ENCODE results near the gene MCCC1.
"Not testable (repeated sequence)": the region's sequence is repeated elsewhere in the genome, so short reads cannot be mapped to it uniquely, and the experiment has no call there.

The MCCC1 gene

DNA sequence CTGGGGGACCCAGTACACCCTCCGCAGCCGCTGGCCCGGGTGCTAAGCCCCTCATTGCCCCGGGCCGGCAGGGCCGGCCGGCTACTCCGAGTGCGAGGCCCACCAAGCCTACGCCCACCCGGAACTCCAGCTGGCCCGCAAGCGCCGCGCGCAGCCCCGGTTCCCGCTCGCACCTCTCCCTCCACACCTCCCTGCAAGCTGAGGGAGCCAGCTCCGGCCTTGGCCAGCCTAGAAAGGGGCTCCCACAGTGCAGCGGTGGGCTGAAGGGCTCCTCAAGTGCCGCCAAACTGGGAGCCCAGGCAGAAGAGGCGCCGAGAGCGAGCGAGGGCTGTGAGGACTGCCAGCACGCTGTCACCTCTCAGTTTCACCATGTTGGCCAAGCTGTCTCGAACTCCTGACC, 4.7 kb upstream of the MCCC1 start:
- not testable (repeated sequence) for DNase-seq (ENCODE audit: low read depth)

DNA sequence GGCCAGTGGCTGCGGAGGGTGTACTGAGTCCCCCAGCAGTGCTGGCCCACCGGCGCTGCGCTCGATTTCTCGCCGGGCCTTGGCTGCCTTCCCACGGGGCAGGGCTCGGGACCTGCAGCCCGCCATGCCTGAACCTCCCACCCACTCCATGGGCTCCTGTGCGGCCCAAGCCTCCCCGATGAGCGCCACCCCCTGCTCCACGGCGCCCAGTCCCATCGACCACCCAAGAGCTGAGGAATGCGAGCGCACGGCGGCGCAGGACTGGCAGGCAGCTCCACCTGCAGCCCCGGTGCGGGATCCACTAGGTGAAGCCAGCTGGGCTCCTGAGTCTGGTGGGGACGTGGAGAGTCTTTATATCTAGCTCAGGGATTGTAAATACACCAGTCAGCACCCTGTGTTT, 1.7 kb upstream of the MCCC1 start:
- not testable (repeated sequence) for DNase-seq (ENCODE audit: low read depth)

DNA sequence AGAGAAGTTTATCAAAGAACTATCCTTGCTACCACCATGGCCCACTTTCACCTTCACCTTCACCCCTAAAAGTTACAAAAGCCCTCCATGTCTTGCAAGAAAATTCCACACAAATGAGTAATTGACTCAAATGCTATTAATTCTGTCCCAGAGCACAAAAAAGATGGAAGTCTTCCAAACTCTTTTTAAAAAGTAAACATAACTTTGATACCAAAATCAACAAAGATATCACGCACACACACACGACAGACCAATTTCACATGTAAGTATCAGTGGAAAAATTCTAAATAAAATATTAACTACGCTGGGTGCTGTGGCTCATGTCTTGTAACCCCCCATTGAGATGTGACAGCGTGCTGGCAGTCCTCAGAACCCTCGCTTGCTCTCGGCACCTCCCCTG, 1.1 kb upstream of the MCCC1 start:
- no peak for DNase-seq (ENCODE audit: low read depth)

DNA sequence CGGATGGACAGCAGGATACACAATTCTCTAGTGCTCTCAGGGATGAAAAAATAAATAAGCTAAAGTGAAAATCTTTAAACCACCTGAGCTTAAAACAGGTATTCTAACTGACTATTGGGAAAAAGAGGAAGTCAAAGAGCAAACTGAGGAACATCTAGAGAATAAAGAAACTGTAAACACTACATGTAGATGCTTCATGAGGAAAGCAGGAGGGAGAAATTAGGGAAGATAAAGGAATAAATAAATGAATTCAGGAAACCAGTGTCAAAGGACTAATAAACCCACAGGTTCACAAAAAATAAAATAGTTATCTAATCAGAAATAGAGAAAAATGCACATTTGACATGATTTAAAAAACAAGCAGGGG, 525 bp upstream of the MCCC1 start:
- DNase-seq (ENCODE audit: low read depth): no peak

DNA sequence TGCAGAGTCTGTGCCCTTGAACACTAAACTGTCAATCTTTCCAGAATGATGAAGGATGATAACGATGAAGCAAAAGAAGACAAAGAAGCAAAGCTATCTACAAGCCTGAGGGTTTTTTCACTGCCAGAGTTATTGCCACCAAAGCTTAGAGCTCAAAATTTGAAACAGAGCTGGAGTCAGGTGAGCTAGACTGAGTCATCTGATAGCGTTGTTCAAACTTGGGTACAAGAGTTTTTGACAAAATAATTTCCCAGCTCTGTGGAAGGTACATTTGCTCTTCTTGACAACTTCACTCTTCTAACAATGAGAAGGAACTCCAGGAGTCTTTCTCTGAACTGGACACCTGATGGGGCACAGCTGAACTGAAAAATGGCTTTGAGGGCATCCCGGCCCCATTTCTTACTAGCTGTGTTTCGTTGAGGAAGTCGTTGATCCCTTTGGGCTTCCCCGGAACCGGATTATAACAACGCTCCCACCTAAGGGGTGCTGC, 715 bp downstream of the MCCC1 start:
- no peak for DNase-seq (ENCODE audit: low read depth)

DNA sequence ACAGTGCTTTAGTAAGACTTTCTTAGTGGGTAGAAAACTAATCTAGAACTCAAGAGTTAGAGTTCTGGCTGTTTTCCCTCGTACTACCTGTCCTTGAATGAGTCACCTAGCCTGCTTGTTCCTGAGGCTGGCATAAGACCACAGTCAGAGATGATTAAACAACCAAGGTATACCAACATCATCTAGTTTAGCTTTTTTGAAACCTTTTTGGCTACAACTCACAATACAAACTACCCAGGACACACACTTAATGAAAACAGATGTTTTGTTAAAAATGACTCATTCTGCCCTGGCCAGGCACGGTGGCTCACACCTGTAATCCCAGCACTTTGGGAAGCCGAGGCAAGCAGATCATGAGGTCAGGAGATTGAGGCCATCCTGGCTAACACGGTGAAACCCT, 4.6 kb downstream of the MCCC1 start:
- DNase-seq (ENCODE audit: low read depth): no peak

DNA sequence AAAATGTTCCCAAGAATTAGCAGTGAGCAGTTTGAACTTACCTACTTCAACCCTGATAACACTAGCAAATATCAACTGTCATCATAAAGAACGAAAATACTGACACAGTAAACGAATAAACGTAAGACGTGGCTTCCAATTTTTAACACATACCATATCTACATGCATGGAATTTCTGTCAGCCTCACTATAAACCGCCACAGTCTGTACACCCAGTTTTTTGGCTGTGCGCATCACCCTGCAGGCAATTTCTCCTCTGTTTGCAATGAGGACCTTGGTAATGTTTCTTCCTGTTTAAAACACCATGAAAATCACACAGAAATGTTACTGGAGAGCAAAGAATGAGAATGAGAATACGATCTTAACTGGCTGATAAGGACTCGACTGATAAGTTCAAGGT, 7.0 kb downstream of the MCCC1 start:
- DNase-seq (ENCODE audit: low read depth): no peak

DNA sequence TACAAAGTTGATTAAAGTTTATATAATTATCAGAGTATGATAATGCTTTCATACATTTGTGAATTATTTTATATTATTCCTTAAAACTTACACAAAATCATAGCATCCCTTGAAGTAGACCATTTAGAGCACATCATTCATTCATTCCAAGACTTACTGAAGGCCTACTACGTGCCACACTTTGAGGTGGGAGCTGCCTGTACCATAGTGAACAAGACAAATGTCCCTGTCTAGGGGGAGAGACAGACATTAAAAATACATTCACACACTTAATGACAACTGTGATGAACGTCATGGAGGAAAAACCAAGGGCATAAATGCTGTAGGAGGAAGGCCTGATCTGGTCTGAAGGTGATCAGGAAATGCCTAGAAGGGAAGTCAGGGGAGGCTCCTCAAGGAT, 12.1 kb downstream of the MCCC1 start:
- no peak for DNase-seq (ENCODE audit: low read depth)

DNA sequence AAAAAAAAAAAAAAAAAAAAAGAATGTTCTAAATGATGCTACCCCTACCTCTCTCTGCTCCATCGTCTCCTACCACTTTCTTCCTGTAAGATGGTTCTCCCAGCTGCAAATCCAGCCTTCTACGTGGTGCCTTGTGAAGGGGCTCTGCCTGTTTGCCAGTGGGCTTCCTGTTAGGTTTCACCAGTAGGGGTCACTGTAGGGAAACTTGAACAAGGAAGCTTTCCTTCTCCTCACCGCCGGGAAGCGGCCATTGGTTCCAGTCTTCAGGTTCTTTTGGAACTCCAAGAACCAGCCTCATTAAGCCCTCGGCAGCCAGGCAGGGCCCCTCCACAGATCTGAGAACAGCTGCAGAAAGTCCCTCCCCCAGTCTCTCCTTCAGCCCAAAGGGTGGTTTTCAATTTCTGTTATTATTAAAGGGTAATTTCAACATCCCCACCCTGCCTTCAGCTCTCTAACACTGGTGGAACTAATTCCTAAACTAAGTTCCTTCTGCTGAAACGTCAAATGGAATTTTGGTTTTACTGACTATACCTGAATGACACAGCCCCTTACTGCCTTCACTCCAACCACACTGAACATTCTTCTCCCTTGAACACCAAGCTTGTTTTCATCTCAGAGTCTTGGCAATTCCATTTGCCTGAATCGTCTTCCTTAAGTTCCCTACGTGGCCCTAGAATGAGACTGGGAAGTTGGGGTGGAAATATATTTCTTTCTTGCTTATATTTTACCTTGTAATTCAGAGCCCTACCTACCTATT, 13.5 kb downstream of the MCCC1 start:
- DNase-seq (ENCODE audit: low read depth): no peak

DNA sequence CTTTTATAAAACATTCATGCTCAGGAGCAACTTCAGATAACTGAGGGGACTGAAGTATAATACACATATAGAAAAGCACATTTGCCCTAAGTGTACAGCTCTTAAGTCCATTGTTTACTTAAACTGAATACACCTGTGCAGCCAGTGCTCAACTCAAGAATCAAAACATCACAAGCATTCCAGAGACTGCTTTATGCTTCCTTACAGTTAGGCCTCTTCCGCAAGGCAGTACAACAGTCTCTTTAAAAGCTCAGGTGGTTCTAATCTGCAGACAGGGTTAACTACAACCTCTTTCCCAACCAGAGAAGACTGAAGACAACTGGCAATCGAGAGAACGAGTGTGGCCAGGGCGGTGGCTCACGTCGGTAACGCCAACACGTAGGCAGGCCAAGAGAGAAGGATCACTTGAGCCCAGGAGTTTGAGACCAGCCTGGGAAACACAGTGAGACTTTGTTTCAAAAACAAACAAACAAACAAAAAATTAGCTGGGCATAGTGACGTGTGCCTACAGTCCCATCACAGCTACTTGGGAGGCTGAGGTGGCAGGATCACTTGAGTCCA, 16.9 kb downstream of the MCCC1 start:
- DNase-seq (ENCODE audit: low read depth): no peak

DNA sequence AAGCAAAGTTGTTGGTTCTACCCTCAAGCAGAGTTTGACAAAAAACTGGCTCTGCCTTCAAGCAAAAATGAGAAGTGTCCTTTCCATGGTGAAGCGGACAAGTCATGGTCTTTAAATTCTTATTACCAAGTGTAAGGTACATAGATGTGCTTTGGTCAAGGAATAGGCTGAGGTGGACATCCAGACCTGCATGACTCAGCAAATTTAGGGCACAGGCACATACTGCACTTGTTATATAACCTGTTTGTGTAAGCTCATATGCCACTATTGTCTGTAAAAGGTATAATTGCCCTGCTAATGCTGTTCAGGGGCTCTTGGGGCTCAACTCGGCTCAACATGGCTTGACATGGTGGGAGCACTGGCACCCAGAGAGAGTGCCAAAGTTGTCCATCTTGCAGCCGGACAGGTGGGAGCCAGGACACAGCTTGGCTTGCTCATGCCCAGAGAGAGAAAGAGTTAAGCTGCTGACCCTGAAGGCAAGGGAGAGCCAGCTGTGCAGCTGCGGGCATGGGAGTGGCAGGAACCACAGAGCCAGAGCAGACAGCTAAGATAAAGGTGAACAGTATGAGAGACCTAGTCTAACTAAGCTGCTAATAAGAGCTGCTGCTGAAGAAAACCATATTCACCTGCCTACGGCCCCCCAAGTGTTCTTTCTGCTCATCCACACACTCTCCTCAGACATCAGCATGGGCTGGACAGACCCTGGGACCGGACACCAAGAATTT, 17.7 kb downstream of the MCCC1 start:
- no peak for DNase-seq (ENCODE audit: low read depth)

DNA sequence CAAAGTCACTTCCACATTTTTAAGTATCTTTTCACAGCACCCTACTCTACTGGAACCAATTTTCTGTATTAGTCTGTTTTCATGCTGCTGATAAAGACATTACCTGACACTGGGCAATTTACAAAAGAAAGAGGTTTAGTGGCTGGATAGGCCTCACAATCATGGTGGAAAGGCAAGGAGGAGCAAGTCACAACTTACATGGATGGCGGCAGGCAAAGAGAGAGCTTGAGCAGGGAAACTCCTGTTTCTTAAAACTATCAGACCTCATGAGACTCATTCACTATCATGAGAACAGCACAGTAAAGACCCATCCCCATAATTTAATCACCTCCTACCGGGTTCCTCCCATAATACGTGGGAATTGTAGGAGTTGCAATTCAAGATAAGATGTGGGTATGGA, 18.7 kb downstream of the MCCC1 start:
- no peak for DNase-seq (ENCODE audit: low read depth)

DNA sequence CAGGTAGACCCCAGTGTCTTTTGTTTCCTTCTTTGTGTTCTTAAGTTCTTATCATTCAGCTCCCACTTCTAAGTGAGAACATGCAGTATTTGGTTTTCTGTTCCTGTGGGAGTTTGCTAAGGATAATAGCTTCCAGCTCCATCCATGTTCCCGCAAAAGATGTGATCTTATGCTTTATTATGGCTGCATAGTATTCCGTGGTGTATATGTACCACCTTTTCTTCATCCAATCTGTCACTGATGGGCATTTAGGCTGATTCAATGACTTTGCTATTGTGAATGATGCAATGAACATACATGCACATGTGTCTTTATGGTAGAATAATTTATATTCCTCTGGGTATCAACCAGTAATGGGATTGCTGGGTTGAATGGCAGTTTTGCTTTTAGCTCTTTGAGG, 24.4 kb downstream of the MCCC1 start:
- DNase-seq (ENCODE audit: low read depth): no peak

DNA sequence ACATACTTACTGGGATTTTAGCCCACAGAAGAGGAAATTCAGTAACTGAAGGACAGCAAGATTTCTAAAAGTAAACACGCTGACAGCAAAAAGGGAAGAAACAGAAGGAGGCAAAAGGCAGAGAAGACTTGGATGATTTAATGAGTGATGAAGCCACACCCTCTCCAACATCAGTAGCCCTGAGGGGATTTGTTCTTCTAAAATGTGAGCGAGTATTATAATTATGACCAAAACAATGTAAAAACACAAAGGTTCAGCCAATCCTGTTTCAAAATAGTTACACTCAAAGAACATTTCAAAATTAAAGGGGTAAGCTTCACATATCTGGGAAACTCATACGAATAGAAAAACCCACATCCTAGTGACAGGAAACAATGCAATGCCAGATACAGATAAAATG, 25.0 kb downstream of the MCCC1 start:
- DNase-seq (ENCODE audit: low read depth): no peak

DNA sequence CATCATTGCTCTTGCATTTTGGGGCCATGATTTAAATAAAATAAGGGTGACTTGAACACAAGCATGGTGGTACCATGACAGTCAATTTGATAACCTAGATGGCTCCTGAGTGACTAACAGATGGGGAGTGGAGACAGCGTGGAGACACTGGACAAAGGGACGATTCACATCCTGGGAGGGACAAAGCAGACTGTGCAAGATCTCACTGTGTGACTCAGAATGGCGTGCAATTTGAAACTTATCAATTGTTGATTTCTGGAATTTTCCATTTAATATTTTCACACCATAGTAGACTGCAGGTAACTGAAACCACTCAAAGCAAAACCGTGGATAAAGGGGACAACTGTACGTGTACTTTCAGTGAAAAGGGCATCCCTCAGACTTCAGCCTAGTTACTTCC, 25.5 kb downstream of the MCCC1 start:
- no peak for DNase-seq (ENCODE audit: low read depth)

DNA sequence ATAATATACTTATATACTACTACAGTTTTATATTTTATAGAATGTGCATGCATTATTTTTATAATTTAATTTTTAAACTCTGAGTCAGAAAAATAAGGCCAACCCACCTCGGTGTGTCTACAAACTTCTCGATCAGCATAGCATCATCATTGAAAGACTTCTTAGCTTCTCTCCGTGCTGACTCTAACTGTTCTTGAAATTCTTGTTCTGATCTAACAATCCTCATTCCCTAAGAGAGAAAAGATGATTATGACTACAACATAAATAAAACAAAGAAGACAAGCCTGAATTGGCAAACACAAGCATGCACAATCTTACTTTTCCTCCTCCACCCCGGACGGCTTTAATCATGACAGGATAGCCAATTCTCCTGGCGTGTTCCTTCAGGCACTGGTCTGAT, 28.4 kb downstream of the MCCC1 start:
- DNase-seq (ENCODE audit: low read depth): no peak

DNA sequence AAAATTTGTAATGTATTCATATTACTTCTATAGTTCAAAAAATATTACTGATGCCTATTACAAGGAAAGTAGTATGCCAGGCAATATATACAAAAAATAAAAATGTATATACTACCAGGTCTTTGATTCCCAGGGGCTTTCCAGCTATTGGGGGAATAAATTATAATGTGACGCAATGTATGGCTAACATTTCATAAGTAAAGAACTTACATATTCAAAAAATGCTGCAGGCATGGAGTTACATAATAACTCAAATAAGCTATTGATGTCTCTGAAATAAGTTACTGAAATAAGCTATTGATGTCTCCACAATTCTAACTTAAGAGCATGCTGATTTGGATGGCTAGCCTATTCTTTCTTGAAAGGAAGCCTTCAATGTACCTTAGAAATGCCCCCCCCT, 30.2 kb downstream of the MCCC1 start:
- no peak for DNase-seq (ENCODE audit: low read depth)

DNA sequence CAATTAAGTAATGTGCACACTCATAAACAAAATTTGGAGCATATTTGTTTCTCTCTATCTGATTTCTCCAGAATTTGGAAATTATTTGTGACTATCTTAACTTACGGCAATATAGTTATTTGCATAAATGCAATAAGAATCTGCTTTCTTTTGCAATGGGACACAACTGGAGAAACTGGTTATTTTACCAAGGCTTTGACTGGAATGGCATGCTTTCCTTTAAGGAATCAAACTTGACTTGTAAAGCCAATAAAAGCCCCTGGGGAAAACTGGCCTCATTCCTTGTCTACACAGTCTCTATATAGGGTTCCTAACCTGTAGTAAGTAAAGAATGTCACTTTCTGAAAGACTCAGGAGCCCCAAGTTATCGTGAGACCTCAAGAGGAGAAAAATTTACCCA, 32.4 kb downstream of the MCCC1 start:
- DNase-seq (ENCODE audit: low read depth): not testable (repeated sequence)

DNA sequence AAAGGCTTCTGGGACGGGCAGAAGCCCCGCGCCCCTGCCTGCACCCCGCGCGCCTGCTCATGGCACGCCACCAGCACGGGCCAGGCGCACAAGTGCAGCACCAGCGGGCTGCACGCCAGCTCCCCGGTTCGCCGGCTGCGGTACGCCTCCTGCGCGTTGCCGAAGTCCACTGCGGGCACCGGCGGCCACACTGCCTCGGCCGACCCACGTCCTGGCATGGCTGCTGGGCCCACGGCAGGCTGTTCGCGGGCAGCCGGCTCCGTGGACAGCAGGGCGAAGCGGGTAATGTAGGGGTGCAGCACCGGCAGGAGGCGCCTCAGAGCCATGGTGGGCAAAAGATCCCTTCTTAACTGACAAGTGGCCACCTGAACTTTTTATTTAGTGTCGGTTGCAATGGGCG, 34.8 kb downstream of the MCCC1 start:
- DNase-seq (ENCODE audit: low read depth): no peak

DNA sequence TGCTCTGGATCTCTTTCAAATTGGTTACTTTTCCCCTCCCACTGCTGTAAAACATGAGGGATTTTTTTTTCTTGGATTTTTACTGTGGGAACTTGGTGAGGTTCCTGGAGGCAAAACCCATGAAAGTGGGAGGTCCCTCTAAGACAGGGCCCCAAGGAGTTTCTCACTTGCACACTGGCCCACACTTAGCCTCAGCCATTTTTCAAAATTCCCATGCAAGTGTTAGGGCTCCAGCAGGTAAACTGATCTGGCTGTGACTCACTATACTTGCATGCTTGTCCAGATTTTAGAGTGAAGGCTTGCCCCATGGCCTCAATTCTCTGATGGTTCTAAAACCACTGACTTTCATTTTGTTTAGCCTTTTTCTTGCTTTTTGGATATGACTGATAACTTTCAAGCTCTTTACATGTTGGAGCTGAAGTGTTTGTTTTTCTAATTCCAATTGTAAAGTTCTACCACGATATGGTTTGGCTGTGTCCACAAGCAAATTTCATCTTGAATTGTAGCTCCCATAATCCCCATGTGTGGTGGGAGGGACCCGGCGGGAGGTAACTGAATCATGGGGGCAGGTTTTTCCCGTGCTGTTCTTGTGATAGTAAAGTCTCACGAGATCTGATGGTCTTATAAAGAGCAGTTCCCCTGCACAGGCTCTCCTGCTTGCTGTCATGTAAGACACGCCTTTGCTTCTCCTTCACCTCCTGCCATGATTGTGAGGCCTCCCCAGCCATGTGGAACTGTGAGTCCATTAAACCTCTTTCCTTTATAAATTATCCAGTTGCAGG, 37.7 kb downstream of the MCCC1 start:
- DNase-seq (ENCODE audit: low read depth): no peak

DNA sequence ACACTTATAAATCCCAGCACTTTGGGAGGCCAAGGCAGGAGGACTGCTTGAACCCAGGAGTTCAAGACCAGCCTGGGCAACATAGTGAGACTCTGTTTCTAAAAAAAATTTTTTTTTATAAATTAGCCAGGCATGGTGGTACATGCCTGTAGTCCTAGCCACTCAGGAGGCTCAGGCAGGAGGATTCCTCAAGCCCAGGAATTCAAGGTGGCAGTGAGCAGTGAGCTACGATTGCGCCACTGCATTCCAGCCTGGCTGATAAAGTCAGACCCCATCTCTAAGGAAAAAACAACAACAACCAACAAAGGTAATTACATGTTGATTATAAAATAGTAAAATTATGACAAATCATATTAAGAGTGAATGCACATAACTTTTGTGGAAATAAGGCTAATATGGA, 40.9 kb downstream of the MCCC1 start:
- DNase-seq (ENCODE audit: low read depth): no peak

DNA sequence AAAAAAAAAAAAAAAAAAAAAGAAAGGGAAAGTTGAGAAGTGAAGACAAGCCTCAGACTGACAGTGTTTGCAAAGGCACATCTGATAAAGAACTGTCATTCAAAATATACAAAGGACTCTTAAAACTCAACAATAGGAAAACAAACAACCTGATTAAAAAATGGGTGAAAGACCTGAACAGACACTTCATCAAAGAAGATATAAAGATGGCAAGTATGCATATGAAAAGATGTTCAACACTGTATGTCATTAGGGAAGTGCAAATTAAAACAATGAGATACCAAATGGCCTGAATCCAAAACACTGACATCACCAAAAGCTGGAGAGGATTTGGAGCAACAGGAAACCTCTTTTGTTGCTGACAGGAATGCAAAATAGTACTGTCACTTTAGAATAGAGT, 48.6 kb downstream of the MCCC1 start:
- DNase-seq (ENCODE audit: low read depth): no peak

DNA sequence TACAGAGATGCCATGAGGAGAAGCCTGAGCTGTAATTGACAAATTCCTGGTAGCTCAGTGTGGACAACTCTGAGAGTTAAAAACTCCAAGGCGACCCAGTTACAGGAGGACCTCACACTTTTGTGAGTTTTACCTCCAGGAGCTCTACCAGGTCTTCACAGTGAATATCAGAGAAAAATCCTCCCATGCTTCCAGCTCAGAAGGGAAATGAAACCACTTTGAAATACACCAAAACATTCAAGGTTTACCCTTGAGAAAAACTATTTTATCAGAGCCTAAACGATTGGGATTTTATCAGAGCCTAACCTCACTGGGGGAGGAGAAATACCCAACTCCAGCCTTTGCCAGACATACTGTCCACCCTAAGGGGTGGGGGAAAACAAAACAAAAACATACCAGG, 52.4 kb downstream of the MCCC1 start:
- DNase-seq (ENCODE audit: low read depth): no peak

Measured in stimulated activated CD4-positive, alpha-beta T cell treated with anti-CD3 and anti-CD28 coated beads, Interleukin-2, amount 100 ng/mL, for 4 hours (primary cell).